Measurements from ENCODE around the gene CDH13.

The CDH13 gene

GRCh38 chr16:82891918-82892317 is 265.1 kb downstream of the CDH13 start:
- no peak overlapping the region for H3K27ac ChIP-seq
- no peak for TF ChIP-seq CTCF (IDR thresholded peaks at IDR 0.05)
- no peak for TF ChIP-seq ZFX (IDR thresholded peaks at IDR 0.05; ENCODE audit: borderline replicate concordance)

- no peak for TF ChIP-seq CTCF (IDR thresholded peaks at IDR 0.05)
- no peak for TF ChIP-seq ZFX (IDR thresholded peaks at IDR 0.05; ENCODE audit: borderline replicate concordance)
- no peak overlapping the region for H3K27ac ChIP-seq
Measured at GRCh38 chr16:82892324-82892723, 265.6 kb downstream of the CDH13 start.

- no peak for TF ChIP-seq ZFX (IDR thresholded peaks at IDR 0.05; ENCODE audit: borderline replicate concordance)
- no peak for TF ChIP-seq CTCF (IDR thresholded peaks at IDR 0.05)
- no peak overlapping the region for H3K27ac ChIP-seq
Measured at GRCh38 chr16:82895843-82896242, 269.1 kb downstream of the CDH13 start.

GRCh38 chr16:82899006-82899405 is 272.2 kb downstream of the CDH13 start:
- no peak overlapping the region for H3K27ac ChIP-seq
- TF ChIP-seq CTCF (IDR thresholded peaks at IDR 0.05) (no peak), ZFX (IDR thresholded peaks at IDR 0.05; ENCODE audit: borderline replicate concordance) (no peak)

- TF ChIP-seq CTCF (IDR thresholded peaks at IDR 0.05) (no peak), ZFX (IDR thresholded peaks at IDR 0.05; ENCODE audit: borderline replicate concordance) (no peak)
Measured at GRCh38 chr16:82899731-82900450, 273.1 kb downstream of the CDH13 start.

GRCh38 chr16:82900559-82900958 is 273.8 kb downstream of the CDH13 start:
- TF ChIP-seq ZFX (IDR thresholded peaks at IDR 0.05; ENCODE audit: borderline replicate concordance) (no peak), CTCF (IDR thresholded peaks at IDR 0.05) (no peak)
- no peak overlapping the region for H3K27ac ChIP-seq

More at GRCh38 chr16:82899731-82900450, 273.1 kb downstream of the CDH13 start:
- no peak overlapping the region for H3K27ac ChIP-seq

- no peak overlapping the region for H3K27ac ChIP-seq
- no peak for TF ChIP-seq CTCF (IDR thresholded peaks at IDR 0.05)
- TF ChIP-seq ZFX (IDR thresholded peaks at IDR 0.05; ENCODE audit: borderline replicate concordance) = no peak
Measured at GRCh38 chr16:82911925-82912324, 285.2 kb downstream of the CDH13 start.
